Measurements from ENCODE around the gene EXOC3L1. TPM values are rescaled to one million over a fixed set of nuclear protein-coding genes. Genes with fewer than 3 reads are reported as not detected.

EXOC3L1 gene
- total RNA-seq, 1 experiment from 2014 or later = 0.61 TPM

GRCh38 chr16:67150833-67151396 lies 39.0 kb downstream of the EXOC3L1 start, which contains the start of gene B3GNT9:
B3GNT9 (minus strand) TSS chr16:67150998; CDS start chr16:67150485, 513 bp downstream.
- intact Hi-C loops (cut with micrococcal nuclease; ENCODE audit: unreplicated experiment) = loop anchor here (2.0 kb wide), 2 partner anchors 42 to 196 kb away; partner anchors contain the start of gene PHAF1
- Histone ChIP-seq H3K36me3 (ENCODE audit: control insufficient read depth, insufficient read depth, low read length) (peaks cover 2% of the 10 kb centered on the region; the same call in 1 of the 2 replicates), H3K9me3 (no peaks in the 10 kb centered on the region), H3K4me1 (peaks cover 4% of the 10 kb centered on the region), H3K4me3 (ENCODE audit: low read depth, low read length) (peak within 1 kb of the TSS; percentile 75), H3K27me3 (replicated peaks; ENCODE audit: control insufficient read depth, insufficient read depth, low read length) (no peaks in the 10 kb centered on the region)
- ChIA-PET POLR2A (interaction anchor here (0.5 to 1.6 kb wide), 2 partner anchors 9 to 105 kb away, joined by 5 to 8 read pairs; partner anchors contain the start of genes FBXL8 and TRADD), CTCF (interaction anchor here (0.5 to 2.6 kb wide), 9 partner anchors 9 to 297 kb away, joined by 3 to 23 read pairs (median 3); partner anchors contain the start of genes CES3, FBXL8 and TRADD)
- Mint-ChIP-seq H3K4me1 (ENCODE audit: low read depth, unreplicated experiment) (no peaks in the 10 kb centered on the region), H3K4me3 (ENCODE audit: unreplicated experiment) (peak within 1 kb of the TSS; percentile 81), H3K9me3 (ENCODE audit: unreplicated experiment) (no peaks in the 10 kb centered on the region), H3K36me3 (ENCODE audit: insufficient read depth, unreplicated experiment) (peaks cover 36% of the 10 kb centered on the region), H3K27ac (ENCODE audit: unreplicated experiment) (peak within 1 kb of the TSS; percentile 85), H3K27me3 (ENCODE audit: insufficient read depth, unreplicated experiment) (no peaks in the 10 kb centered on the region)
- DNase-seq = peak; percentile 69 to 76
- no peak for TF ChIP-seq CTCF (IDR thresholded peaks at IDR 0.05; ENCODE audit: insufficient read depth in 1 of 2, low read depth in 1 of 2, low read length in 1 of 2, severe bottlenecking in 1 of 2, unreplicated experiment in 1 of 2)
- BruUV-seq (replicated peaks) = no TSS peak

- TF ChIP-seq CTCF (IDR thresholded peaks at IDR 0.05; ENCODE audit: insufficient read depth in 1 of 2, low read depth in 1 of 2, low read length in 1 of 2, severe bottlenecking in 1 of 2, unreplicated experiment in 1 of 2) = no peak
- intact Hi-C loops (cut with micrococcal nuclease; ENCODE audit: unreplicated experiment) = loop anchor here (2.0 kb wide), 2 partner anchors 41 to 195 kb away; partner anchors contain the start of gene PHAF1
Observed at GRCh38 chr16:67150047-67150832, 39.7 kb downstream of the EXOC3L1 start.

More at GRCh38 chr16:67150047-67150832, 39.7 kb downstream of the EXOC3L1 start:
- Mint-ChIP-seq H3K4me1 (ENCODE audit: low read depth, unreplicated experiment) (no peaks in the 10 kb centered on the region), H3K27me3 (ENCODE audit: insufficient read depth, unreplicated experiment) (no peaks in the 10 kb centered on the region), H3K4me3 (ENCODE audit: unreplicated experiment) (peak overlapping the region; percentile 81), H3K36me3 (ENCODE audit: insufficient read depth, unreplicated experiment) (peaks cover 41% of the 10 kb centered on the region), H3K27ac (ENCODE audit: unreplicated experiment) (peak overlapping the region; percentile 85), H3K9me3 (ENCODE audit: unreplicated experiment) (no peaks in the 10 kb centered on the region)
- Histone ChIP-seq H3K27me3 (replicated peaks; ENCODE audit: control insufficient read depth, insufficient read depth, low read length) (no peaks in the 10 kb centered on the region), H3K4me1 (no peaks in the 10 kb centered on the region; the same call in none of the 2 replicates), H3K9me3 (no peaks in the 10 kb centered on the region), H3K36me3 (ENCODE audit: control insufficient read depth, insufficient read depth, low read length) (peaks cover 2% of the 10 kb centered on the region; the same call in 1 of the 2 replicates), H3K4me3 (ENCODE audit: low read depth, low read length) (peak overlapping the region; percentile 75)
- DNase-seq = peak; percentile 62 to 69
- CTCF ChIA-PET = interaction anchor here (0.5 to 2.6 kb wide), 7 partner anchors 9 to 298 kb away, joined by 3 to 23 read pairs (median 3); partner anchors contain the start of genes CES3, FBXL8 and TRADD
- no TSS peak for BruUV-seq (replicated peaks)
- POLR2A ChIA-PET = interaction anchor here (1.6 kb wide), 1 partner anchor 10 kb away, joined by 8 read pairs; the partner anchor contains the start of genes FBXL8 and TRADD

Measured in Caco-2 (cell line).